Stimulated activated naive CD4-positive, alpha-beta T cell treated with Interleukin-2 at 50 U/mL for 16 hours (primary cell): ENCODE measurements around the gene CABCOCO1.

Experiments used
- DNase-seq: peaks from one replicate; lab custom pipeline; 2025; lab: John Stamatoyannopoulos, UW

The CABCOCO1 gene

GRCh38 chr10:61757001-61757400 lies 94.3 kb downstream of the CABCOCO1 start:
- DNase-seq, result no peak

DNA sequence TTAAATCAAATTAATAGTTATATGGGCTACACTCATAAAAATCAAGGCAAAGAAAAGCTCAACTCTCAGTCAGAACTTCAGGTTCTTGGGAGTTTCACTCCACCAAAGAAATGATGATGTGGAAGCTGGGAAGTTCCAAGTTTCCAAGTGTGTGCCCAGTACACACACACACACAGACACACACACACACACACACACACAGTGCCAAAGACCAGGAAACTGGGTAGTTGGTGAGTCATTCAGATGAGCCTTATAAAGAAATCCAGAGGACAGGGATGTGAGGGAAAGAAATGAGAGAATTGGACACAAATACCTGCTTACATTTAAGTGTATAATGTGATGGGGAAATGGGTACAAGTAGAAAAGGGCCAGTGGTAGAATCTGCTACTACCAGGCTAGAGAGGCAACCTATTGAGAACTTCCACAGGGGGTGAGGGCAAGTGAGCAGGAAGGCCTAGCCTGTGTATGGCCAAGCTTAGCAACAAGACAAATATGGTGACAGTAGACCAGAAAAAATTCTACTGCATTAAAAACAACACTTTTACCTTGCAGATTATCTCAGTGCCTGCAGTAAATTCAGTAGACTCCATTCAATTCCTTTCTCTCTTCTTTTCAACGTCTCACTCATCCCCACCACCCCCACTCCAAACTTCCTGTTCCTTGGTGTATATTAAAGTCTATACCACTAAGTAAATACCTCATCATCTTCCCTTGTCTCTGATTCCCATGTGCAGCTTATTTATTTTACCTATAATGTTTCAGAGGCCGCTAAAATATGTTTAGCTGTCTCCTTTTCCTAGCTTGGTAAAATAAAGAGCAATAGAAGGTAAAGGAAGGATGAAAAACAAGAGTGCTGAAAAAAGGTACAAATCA lies 95.0 kb downstream of the CABCOCO1 start:
- no peak for DNase-seq

GRCh38 chr10:61758433-61758832 lies 95.7 kb downstream of the CABCOCO1 start:
- no peak for DNase-seq

- DNase-seq, result no peak
Measured at GRCh38 chr10:61759751-61760150, 97.0 kb downstream of the CABCOCO1 start.

DNA sequence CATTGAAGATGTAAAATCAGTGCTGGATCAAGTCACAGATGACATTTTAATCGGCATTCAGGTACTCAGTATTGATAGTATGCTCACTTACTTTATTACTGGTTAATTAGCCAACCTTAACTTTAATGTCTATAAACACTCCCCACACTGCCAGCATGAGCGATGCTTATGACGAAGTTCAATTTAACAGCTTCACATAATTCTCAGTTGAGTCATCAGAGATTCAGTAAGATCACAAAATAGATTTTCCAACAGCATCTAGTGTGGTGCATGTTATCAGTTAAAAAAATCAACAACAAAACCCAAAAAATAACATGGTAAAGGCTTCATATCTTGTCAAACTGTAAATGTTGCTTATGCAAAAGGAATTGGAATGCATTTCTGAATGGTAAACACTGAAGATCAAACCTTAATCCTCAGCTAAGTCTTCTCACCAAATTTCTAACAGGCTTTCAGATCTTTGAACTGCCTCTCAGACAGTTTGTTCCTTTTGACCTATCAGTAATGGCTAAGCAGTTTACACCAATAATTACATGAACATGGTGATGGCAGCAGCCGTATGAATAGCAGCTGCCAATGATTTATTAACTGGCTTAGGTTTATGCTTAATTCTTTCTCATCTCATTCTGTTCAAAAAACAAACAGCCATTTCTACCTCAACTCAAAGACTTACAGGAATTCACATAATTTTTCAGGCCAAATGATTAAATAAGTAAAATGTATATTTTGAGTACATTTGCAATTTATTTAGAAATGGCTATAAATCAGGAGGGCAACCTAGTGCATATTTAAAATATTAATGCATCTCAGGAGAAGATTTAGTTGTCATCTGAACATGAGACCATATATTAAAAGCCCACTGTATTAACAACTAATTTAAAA lies 98.5 kb downstream of the CABCOCO1 start:
- DNase-seq, result no peak

GRCh38 chr10:61761825-61762217 lies 99.1 kb downstream of the CABCOCO1 start:
- no peak for DNase-seq

DNA sequence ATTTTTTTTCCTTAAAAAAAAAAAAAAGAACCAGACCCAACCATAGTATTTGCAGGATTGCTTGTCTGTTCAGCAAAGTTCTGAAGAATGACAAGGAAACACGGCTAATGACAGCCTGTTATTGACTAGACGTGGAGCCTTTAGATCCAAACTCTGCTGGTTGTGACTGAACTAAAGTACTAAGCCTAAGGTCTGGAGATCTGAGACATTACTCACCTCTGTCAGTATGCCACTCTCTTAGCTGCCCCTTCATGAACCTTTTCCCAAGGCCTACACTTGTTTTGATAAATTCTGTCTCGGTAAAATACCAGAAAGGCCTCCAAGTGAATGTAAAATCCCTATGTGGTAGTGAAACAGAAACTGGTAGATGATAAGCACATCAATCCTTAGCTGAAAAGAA lies 101.0 kb downstream of the CABCOCO1 start:
- no peak for DNase-seq

DNA sequence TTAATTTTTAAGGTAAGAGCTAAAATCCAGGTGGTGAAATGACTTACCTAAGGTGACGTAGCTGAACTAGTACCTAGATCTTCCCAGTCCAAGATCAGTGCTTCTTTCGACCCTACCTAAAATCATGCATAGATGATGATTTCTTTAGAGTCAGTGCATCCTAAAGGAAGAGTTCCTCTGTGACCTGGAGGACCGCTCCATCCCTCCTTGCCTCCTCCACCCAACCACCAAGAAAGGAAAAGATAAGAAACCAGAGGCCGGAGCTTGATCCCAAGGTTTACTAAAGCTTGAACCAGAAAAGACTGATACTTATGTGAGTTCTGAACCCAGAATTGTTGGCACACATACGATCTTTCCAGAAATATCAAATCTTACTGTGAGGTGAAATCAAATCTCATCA lies 101.8 kb downstream of the CABCOCO1 start:
- no peak for DNase-seq

- DNase-seq, result no peak
Measured at GRCh38 chr10:61765176-61766087, 102.7 kb downstream of the CABCOCO1 start.

GRCh38 chr10:61766927-61767326 lies 104.2 kb downstream of the CABCOCO1 start:
- no peak for DNase-seq

GRCh38 chr10:61774031-61774430 lies 111.3 kb downstream of the CABCOCO1 start:
- DNase-seq, result no peak

DNA sequence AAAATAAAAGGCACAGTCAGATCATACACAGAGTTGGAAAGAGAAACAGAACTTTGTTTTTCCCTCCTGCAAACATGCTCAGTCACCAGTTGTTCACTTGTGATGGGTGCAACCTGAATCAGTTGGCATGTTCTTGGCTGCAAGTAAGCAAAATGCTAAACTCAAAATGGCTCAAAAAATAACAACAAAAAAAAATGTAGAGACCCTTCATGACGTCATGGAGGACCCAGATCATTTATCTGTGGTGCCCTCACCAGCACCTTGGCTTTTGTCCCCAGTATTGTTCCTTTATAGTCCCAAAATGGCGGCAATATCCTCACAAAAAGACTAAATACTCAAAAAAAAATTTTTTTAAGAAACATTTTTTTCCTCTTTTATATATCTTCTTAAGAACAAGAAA lies 112.4 kb downstream of the CABCOCO1 start:
- no peak for DNase-seq

DNA sequence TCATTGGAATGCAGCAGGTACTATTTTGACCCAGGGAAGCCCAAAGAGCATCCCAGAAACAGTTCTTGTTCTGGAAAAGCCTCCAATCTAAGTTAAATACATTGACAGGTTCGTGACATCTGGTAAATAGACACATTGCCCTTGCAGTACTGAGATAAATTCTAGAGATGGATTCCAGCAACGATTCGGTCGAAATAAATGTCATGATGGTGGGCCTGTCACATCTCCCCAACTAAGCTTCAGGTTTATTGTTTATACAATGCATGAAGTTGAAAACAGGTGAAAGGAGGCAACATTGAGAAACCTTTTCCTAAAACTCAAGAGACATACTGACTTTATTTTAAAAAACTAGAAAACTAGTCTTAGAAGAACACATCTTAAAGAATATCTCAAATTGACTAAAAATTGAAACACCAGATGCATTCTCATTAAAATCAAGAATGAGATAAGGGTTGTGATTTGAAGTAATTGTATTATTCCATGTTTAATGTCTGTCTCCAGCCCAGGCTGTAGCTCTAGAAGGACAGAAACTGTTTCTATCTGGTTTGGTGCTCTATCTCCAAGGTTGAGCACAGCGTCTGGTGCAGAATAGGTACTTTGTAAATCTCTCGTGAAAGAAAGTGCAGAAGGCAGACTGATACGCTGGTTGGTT lies 114.0 kb downstream of the CABCOCO1 start:
- DNase-seq, result no peak

GRCh38 chr10:61778137-61778536 lies 115.4 kb downstream of the CABCOCO1 start:
- DNase-seq, result no peak

DNA sequence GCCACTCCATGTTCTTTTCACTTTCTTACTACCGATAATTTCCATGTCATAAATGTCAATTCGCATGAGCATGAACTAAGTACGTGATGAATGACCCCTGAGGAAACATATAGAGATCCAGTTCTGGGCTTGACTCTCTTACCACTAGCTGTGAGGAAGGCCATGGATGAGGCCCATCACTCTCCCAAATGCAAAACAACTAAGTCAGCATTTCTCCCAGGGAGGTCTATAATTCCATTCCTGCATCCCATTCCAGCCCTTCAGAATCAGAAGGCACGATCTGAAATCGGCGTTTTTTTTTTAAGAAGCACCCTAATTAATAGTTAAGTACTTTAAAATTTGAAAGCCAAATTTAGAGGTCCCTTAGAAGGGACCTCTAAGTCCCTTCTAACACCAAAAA lies 116.5 kb downstream of the CABCOCO1 start:
- no peak for DNase-seq

- peak; percentile 10 for DNase-seq
Measured at GRCh38 chr10:61779950-61780659, 117.4 kb downstream of the CABCOCO1 start.

GRCh38 chr10:61780732-61781131 lies 118.0 kb downstream of the CABCOCO1 start:
- no peak for DNase-seq

DNA sequence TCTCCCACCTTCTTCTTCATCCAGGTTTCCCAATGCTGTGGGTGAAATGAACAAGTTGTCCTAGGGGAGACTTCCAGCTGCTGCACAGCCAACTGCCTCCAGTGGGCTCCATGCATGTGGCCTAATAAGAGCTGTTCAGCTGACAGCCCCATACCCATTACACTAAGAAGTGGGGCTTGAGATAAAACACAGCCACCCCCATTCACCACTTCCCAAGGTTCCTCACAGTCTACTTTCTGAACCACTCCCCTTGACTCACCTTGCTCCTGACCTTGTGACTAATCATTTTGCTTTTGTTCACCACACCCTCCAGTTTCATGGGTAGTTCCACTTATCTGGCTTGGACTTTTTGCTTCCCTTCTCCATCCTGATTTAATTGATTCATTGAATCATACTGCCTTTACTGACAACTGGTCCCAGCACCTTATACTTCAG lies 119.3 kb downstream of the CABCOCO1 start:
- DNase-seq, result no peak

DNA sequence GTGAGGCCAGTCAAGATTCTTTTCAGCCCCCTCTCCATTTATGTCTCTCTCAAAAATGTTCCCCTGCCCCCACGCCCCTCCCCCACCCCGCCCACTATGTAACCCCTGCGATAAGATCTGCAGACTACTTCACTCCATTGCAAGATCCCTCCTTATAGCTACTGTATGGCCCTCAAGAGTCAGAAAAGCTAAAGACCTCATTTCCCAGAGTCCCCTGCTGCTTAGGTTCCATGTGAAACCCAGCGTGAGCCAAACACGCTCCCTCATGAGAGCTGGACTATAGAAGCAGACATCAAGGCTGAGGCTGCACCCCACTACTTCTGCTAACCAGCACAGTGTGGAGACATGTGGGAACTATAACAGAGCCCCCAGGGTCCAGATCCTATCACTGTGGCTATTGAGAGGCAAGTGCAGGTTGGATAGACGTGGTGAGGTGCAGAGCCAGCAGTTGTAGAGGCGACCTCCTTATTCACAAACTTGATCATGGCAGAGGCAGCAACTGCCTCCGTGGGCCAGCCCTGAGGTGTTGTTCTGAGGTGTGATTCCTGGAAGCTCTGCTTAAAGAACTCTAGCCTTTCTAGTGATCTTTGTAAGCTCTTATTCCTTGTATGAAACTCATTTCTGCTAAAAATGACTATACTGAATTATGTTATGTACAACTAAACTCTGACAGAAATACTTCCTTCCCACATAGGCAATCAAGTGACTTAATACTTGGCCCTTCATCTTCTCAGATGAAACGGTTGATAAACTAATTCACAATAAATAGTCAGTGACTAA lies 121.8 kb downstream of the CABCOCO1 start:
- peak; percentile 47 for DNase-seq
